ENCODE data around the gene STXBP6. TPM values are rescaled to one million over a fixed set of nuclear protein-coding genes. Genes with fewer than 3 reads are reported as not detected.

Gene STXBP6
- total RNA-seq, 4 donors from 2014 or later = 11.9 to 30.5 (median 14.6) TPM

DNA sequence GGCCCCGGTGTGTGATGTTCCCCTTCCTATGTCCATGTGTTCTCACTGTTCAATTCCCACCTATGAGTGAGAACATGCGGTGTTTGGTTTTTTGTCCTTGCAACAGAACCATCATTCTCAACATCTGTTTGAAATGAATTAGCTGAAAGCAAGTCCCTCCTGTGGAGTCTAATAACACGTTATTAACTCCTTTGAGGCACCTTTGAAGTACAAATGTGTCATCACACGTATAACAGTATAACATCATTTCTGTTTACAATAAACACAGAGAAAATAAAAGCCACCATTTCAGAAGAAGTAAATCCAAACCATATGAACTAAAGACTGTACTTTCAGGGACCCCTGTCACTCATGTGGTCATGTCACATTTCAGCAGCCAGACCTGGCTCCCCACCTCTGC, 198.5 kb downstream of the STXBP6 start:
- H3K9me3 ChIP-seq = no peaks in the 10 kb centered on the region
- H3K4me1 ChIP-seq = no peaks in the 10 kb centered on the region
- intact Hi-C loops (cut with DNase I; ENCODE audit: low total_unique reads) = no loop called here
- no peak overlapping the region for H3K4me3 ChIP-seq
- no peak overlapping the region for H3K27ac ChIP-seq
- no peaks in the 10 kb centered on the region for H3K27me3 ChIP-seq
- no peaks in the 10 kb centered on the region for H3K36me3 ChIP-seq
- DNase-seq = no peak
- TF ChIP-seq, protein P1, sequence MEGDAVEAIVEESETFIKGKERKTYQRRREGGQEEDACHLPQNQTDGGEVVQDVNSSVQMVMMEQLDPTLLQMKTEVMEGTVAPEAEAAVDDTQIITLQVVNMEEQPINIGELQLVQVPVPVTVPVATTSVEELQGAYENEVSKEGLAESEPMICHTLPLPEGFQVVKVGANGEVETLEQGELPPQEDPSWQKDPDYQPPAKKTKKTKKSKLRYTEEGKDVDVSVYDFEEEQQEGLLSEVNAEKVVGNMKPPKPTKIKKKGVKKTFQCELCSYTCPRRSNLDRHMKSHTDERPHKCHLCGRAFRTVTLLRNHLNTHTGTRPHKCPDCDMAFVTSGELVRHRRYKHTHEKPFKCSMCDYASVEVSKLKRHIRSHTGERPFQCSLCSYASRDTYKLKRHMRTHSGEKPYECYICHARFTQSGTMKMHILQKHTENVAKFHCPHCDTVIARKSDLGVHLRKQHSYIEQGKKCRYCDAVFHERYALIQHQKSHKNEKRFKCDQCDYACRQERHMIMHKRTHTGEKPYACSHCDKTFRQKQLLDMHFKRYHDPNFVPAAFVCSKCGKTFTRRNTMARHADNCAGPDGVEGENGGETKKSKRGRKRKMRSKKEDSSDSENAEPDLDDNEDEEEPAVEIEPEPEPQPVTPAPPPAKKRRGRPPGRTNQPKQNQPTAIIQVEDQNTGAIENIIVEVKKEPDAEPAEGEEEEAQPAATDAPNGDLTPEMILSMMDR (IDR thresholded peaks at IDR 0.05) = no peak
- TF ChIP-seq POLR2A (IDR thresholded peaks at IDR 0.05) = no peak

DNA sequence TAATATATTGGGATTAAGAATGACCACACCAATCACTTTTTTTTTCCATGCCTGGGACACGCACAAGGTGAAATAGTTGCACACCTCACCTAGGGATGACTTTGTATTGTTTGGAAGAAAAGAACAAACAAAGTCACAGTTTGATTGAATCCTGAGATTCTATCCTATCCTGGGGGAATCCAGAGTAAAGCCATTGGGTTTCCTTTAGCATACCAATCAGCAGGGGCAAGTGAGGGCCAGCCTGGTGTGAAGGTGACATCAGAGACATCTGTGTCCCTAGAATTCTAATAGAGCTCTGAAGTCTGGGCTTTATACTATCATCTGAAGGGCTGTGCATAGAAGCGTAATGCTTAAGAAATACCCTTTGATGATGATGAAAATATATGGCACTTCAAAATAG, 199.9 kb downstream of the STXBP6 start:
- Histone ChIP-seq H3K27ac (no peak overlapping the region), H3K4me1 (no peaks in the 10 kb centered on the region), H3K27me3 (no peaks in the 10 kb centered on the region), H3K36me3 (no peaks in the 10 kb centered on the region), H3K4me3 (no peak overlapping the region), H3K9me3 (no peaks in the 10 kb centered on the region)
- DNase-seq = no peak
- intact Hi-C loops (cut with DNase I; ENCODE audit: low total_unique reads) = no loop called here
- TF ChIP-seq POLR2A (IDR thresholded peaks at IDR 0.05) = no peak
- TF ChIP-seq, protein P1 (IDR thresholded peaks at IDR 0.05) = no peak

DNA sequence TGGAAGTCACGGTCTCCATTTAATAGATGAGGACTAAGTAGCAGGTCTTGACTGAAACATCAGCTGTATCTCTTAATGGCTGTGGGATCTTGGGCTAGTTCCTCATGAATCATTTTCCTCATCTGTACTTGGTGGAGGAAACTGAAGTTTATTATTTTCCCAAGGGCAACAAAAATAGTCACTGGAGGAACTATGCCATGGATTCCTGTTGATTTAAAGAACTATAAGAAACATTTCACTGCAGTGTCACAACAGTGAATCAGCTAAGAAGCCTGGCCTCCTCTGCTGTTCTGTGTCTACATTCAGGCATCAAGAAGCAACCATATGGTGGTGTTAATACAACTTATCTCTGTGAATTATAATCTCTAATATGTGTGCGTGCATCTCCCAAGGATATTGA, 200.5 kb downstream of the STXBP6 start:
- H3K27ac ChIP-seq = no peak overlapping the region
- intact Hi-C loops (cut with DNase I; ENCODE audit: low total_unique reads) = no loop called here

DNA sequence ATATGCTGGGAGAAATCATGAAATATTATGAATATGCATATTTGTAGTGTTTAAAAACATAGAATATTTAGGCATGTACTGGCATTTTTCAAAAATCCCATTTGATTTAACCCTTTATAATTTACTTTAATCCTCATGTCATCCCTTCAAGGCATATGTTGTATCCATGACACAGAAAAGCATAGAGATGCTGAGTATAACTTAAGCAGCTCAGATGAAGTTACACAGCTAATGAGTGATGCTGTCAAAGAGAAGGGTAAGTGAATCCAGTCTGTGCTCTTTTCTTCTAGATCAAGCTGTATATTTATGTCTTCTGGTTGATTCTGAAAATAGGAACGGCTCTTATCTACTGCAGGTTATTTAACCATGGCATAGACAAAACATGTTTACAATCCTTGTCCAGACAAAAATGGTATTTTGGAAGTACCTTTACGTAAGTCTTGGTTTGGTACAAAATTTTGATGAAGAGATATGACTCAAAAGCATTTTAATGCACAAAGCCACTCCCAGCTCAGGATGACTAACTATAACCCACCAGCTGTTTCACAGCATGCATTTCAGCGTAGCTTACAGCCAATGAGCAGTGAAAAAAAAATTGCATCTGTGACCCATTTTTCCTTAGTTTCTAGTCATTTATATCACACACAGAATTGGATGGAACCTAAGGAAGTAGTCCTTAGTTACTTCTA, 201.7 kb downstream of the STXBP6 start:
- Histone ChIP-seq H3K4me1 (no peaks in the 10 kb centered on the region), H3K27ac (no peak overlapping the region), H3K4me3 (no peak overlapping the region), H3K36me3 (no peaks in the 10 kb centered on the region), H3K9me3 (no peaks in the 10 kb centered on the region), H3K27me3 (no peaks in the 10 kb centered on the region)
- no peak for DNase-seq
- intact Hi-C loops (cut with DNase I; ENCODE audit: low total_unique reads) = no loop called here
- TF ChIP-seq, protein P1 (IDR thresholded peaks at IDR 0.05) = no peak
- TF ChIP-seq POLR2A (IDR thresholded peaks at IDR 0.05) = no peak

More for the DNA sequence above, 200.5 kb downstream of the STXBP6 start:
- H3K36me3 ChIP-seq = no peaks in the 10 kb centered on the region
- H3K9me3 ChIP-seq = no peaks in the 10 kb centered on the region
- H3K27me3 ChIP-seq = no peaks in the 10 kb centered on the region
- H3K4me3 ChIP-seq = no peak overlapping the region
- no peak for DNase-seq
- H3K4me1 ChIP-seq = no peaks in the 10 kb centered on the region
- no peak for TF ChIP-seq POLR2A (IDR thresholded peaks at IDR 0.05)
- TF ChIP-seq, protein P1 (IDR thresholded peaks at IDR 0.05) = no peak

DNA sequence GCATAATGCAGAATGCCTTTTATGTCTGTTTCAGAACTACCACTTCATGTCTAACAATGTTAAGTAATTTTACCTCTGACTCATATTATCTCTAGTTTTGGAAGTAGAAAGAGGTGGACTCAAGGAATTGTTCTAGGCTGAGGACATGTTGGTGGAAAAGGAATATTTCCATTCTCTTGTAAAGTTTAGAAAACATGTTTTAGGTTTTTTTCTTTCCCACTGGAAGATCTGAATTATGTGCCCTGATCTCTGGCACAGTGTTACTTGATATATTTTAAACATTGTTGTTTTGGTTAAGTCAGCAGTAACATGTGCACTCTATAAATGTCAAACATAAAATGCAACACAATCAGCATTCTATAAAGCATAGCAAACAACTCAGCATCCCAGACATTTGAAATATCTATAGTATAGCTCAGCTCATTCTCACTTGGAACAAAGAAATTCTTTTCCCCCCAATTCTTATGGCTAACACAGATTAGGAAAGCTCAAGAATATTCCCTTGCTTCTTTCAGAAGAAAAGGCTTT, 202.3 kb downstream of the STXBP6 start:
- TF ChIP-seq, protein P1 (IDR thresholded peaks at IDR 0.05) = no peak
- TF ChIP-seq POLR2A (IDR thresholded peaks at IDR 0.05) = no peak
- Histone ChIP-seq H3K9me3 (no peaks in the 10 kb centered on the region), H3K27me3 (no peaks in the 10 kb centered on the region), H3K27ac (no peak overlapping the region), H3K36me3 (no peaks in the 10 kb centered on the region), H3K4me3 (no peak overlapping the region), H3K4me1 (no peaks in the 10 kb centered on the region)
- DNase-seq = no peak
- intact Hi-C loops (cut with DNase I; ENCODE audit: low total_unique reads) = no loop called here

Measured in uterus (tissue), 4 donors.